Measurements from ENCODE around the gene SYT2. TPM values are rescaled to one million over a fixed set of nuclear protein-coding genes. Genes with fewer than 3 reads are reported as not detected.
"Not testable (repeated sequence)": the region's sequence is repeated elsewhere in the genome, so short reads cannot be mapped to it uniquely, and the experiment has no call there.

SYT2 gene
- total RNA-seq, 1 experiment from 2014 or later, result 0.35 TPM

- no peak for DNase-seq (ENCODE audit: low spot score)
Observed at GRCh38 chr1:202624088-202624780, 86.0 kb downstream of the SYT2 start.

GRCh38 chr1:202623476-202623875 lies 86.8 kb downstream of the SYT2 start:
- not testable (repeated sequence) for DNase-seq (ENCODE audit: low spot score)

GRCh38 chr1:202623075-202623474 lies 87.2 kb downstream of the SYT2 start:
- DNase-seq (ENCODE audit: low spot score), result peak; percentile 36

GRCh38 chr1:202622388-202622787 lies 87.9 kb downstream of the SYT2 start:
- no peak for DNase-seq (ENCODE audit: low spot score)

GRCh38 chr1:202621446-202621845 lies 88.8 kb downstream of the SYT2 start:
- DNase-seq (ENCODE audit: low spot score), result no peak

GRCh38 chr1:202620036-202620435 lies 90.2 kb downstream of the SYT2 start:
- DNase-seq (ENCODE audit: low spot score), result not testable (repeated sequence)

GRCh38 chr1:202619505-202619904 lies 90.7 kb downstream of the SYT2 start:
- DNase-seq (ENCODE audit: low spot score), result no peak

- not testable (repeated sequence) for DNase-seq (ENCODE audit: low spot score)
Observed at GRCh38 chr1:202619012-202619411, 91.2 kb downstream of the SYT2 start.

GRCh38 chr1:202616355-202616915 lies 93.8 kb downstream of the SYT2 start:
- no peak for DNase-seq (ENCODE audit: low spot score)

- peak; percentile 87 for DNase-seq (ENCODE audit: low spot score)
Observed at GRCh38 chr1:202615501-202616354, 94.5 kb downstream of the SYT2 start.

- DNase-seq (ENCODE audit: low spot score), result not testable (repeated sequence)
Observed at GRCh38 chr1:202615208-202615500, 95.1 kb downstream of the SYT2 start.

- DNase-seq (ENCODE audit: low spot score), result peak; percentile 36
Observed at GRCh38 chr1:202614363-202615207, 95.7 kb downstream of the SYT2 start.

- no peak for DNase-seq (ENCODE audit: low spot score)
Observed at GRCh38 chr1:202613571-202613970, 96.7 kb downstream of the SYT2 start.

GRCh38 chr1:202612036-202612435 lies 98.2 kb downstream of the SYT2 start:
- not testable (repeated sequence) for DNase-seq (ENCODE audit: low spot score)

- DNase-seq (ENCODE audit: low spot score), result no peak
Observed at GRCh38 chr1:202605515-202605914, 104.7 kb downstream of the SYT2 start.

GRCh38 chr1:202603435-202603834 lies 106.8 kb downstream of the SYT2 start:
- no peak for DNase-seq (ENCODE audit: low spot score)

- DNase-seq (ENCODE audit: low spot score), result no peak
Observed at GRCh38 chr1:202600432-202601041, 109.7 kb downstream of the SYT2 start.

- peak; percentile 78 for DNase-seq (ENCODE audit: low spot score)
Observed at GRCh38 chr1:202599669-202600431, 110.4 kb downstream of the SYT2 start.

GRCh38 chr1:202597090-202597761 lies 113.0 kb downstream of the SYT2 start:
- DNase-seq (ENCODE audit: low spot score), result no peak

- no peak for DNase-seq (ENCODE audit: low spot score)
Observed at GRCh38 chr1:202596638-202597037, 113.6 kb downstream of the SYT2 start.
